GM23338 (cell line): Measurements from ENCODE around the gene FEZF1. TPM values are rescaled to one million over a fixed set of nuclear protein-coding genes. Genes with fewer than 3 reads are reported as not detected.

ENCODE experiments used
- ATAC-seq: fragments of 200-7000 bp; cut with Tn5 transposase; 3 replicates; pipeline ENCODE4 v1.9.1; 2020
- DNase-seq: peaks from one replicate; pipeline ENCODE4 v3.0.0-alpha.2; 2015; ENCODE audit warnings: low spot score
- H2AFZ ChIP-seq: fragments of 200-600 bp; sonication (generic); 2 replicates; pipeline ENCODE4 v1.8.0; 2016; ENCODE audit warnings: antibody characterized with exemption, mild to moderate bottlenecking, moderate library complexity
- H3F3A ChIP-seq: fragments of 200-600 bp; sonication (generic); replicated peaks from 2 replicates; pipeline ENCODE4 v1.8.0; 2017; ENCODE audit warnings: antibody characterized with exemption, mixed run types, low read depth
- H3K27ac ChIP-seq: fragments of 200-600 bp; sonication (generic); 2 replicates; pipeline ENCODE4 v1.6.1; 2016; ENCODE audit warnings: low read depth
- H3K27me3 ChIP-seq: fragments of 200-600 bp; sonication (generic); 2 replicates; pipeline ENCODE4 v1.8.0; 2016; ENCODE audit warnings: mild to moderate bottlenecking, mixed run types, moderate library complexity; ENCODE audit not compliant: insufficient read depth
- H3K36me3 ChIP-seq: fragments of 200-600 bp; sonication (generic); 2 replicates; pipeline ENCODE4 v1.8.0; 2016; ENCODE audit warnings: mild to moderate bottlenecking; ENCODE audit not compliant: insufficient read depth
- H3K4me1 ChIP-seq: fragments of 200-600 bp; sonication (generic); 2 replicates; pipeline ENCODE4 v1.8.0; 2016; ENCODE audit warnings: mild to moderate bottlenecking, moderate library complexity; ENCODE audit not compliant: insufficient read depth
- H3K4me2 ChIP-seq: fragments of 200-600 bp; sonication (generic); 2 replicates; pipeline ENCODE4 v1.7.1; 2017; ENCODE audit warnings: mixed run types
- H3K4me3 ChIP-seq: fragments of 200-600 bp; sonication (generic); 2 replicates; pipeline ENCODE4 v1.6.1; 2016; ENCODE audit warnings: mixed run types
- H3K79me2 ChIP-seq: fragments of 200-600 bp; sonication (generic); replicated peaks from 2 replicates; pipeline ENCODE4 v1.8.0; 2017; ENCODE audit warnings: mild to moderate bottlenecking; ENCODE audit not compliant: insufficient read depth
- H3K9me2 ChIP-seq: fragments of 200-600 bp; sonication (generic); 2 replicates; pipeline ENCODE4 v1.8.0; 2017; ENCODE audit not compliant: insufficient read depth
- H4K20me1 ChIP-seq: fragments of 200-600 bp; sonication (generic); replicated peaks from 2 replicates; pipeline ENCODE4 v1.8.0; 2017; ENCODE audit warnings: mild to moderate bottlenecking; ENCODE audit not compliant: insufficient read depth
- H3K27ac Mint-ChIP-seq: 2 replicates; pipeline ENCODE4 v1.8.0; 2020; ENCODE audit warnings: inconsistent platforms, mild to moderate bottlenecking, moderate library complexity, mixed read lengths
- H3K27me3 Mint-ChIP-seq: 3 replicates; pipeline ENCODE4 v1.8.0; 2022; ENCODE audit warnings: low read depth, mild to moderate bottlenecking, moderate library complexity, mixed read lengths, inconsistent platforms; ENCODE audit not compliant: insufficient read depth, poor library complexity
- H3K36me3 Mint-ChIP-seq: 3 replicates; pipeline ENCODE4 v1.8.0; 2021; ENCODE audit warnings: low read depth, mild to moderate bottlenecking, inconsistent platforms, moderate library complexity, mixed read lengths
- H3K4me1 Mint-ChIP-seq: 3 replicates; pipeline ENCODE4 v1.8.0; 2020; ENCODE audit warnings: mild to moderate bottlenecking, inconsistent platforms, mixed read lengths
- H3K4me3 Mint-ChIP-seq: 3 replicates; pipeline ENCODE4 v1.8.0; 2021; ENCODE audit warnings: moderate library complexity, mild to moderate bottlenecking, inconsistent platforms, mixed read lengths
- H3K9me3 Mint-ChIP-seq: 3 replicates; pipeline ENCODE4 v1.8.0; 2020; ENCODE audit warnings: moderate library complexity, mild to moderate bottlenecking, inconsistent platforms, mixed read lengths
- CTCF ChIP-seq, 2 experiments: fragments of 200-600 bp in 1 of 2; sonication (generic) in 1 of 2; conservative IDR thresholded peaks; 2 replicates each; pipeline versions ENCODE4 v1.5.1 to v1.6.1; 2016 to 2017; ENCODE audit warnings: antibody characterized with exemption in 2 of 2, low read depth in 2 of 2, mild to moderate bottlenecking in 2 of 2, moderate library complexity in 1 of 2
- NANOG ChIP-seq: IDR thresholded peaks from 2 replicates; pipeline ENCODE4 v1.6.1; 2016; ENCODE audit warnings: antibody characterized with exemption, borderline replicate concordance
- POLR2AphosphoS5 ChIP-seq: IDR thresholded peaks from 2 replicates; pipeline ENCODE4 v1.6.1; 2016; ENCODE audit warnings: antibody characterized with exemption, low read depth
- ZNF114 ChIP-seq: fragments of 250-450 bp; sonication (Bioruptor Pico); IDR thresholded peaks from 2 replicates; pipeline ENCODE4 v1.5.0; 2020; ENCODE audit warnings: mild to moderate bottlenecking, moderate library complexity
- ZNF331 ChIP-seq: fragments of 250-450 bp; sonication (Bioruptor Pico); IDR thresholded peaks from 2 replicates; pipeline ENCODE4 v1.5.0; 2020; ENCODE audit warnings: low read depth, mild to moderate bottlenecking, moderate library complexity
- polyA plus RNA-seq: library from polyadenylated mRNA; unstranded; fragments of >200 nt; fragmentation: Nextera tagmentation; extraction: Ambion mirVana; gene quantifications from 2 replicates; pipeline ENCODE4 v1.2.1, GENCODE V29; 2016
- total RNA-seq: library from RNA; depleted of rRNA; stranded (reverse); fragments of >200 nt; shearing (Covaris generic); gene quantifications from 2 replicates; pipeline ENCODE4 v1.2.3, GENCODE V29; 2014
- TF ChIP-seq, protein P1 (sequence below): fragments of 250-450 bp; sonication (Bioruptor Pico); IDR thresholded peaks from 2 replicates; pipeline ENCODE4 v1.5.0; 2020; ENCODE audit warnings: mild to moderate bottlenecking, moderate library complexity
- TF ChIP-seq, protein P2 (sequence below): IDR thresholded peaks from 2 replicates; pipeline ENCODE4 v1.6.1; 2016; ENCODE audit warnings: antibody characterized with exemption

FEZF1 gene
- total and polyA plus RNA-seq, 2 experiments from 2014 or later, result 1.0 to 2.3 TPM

GRCh38 chr7:122262246-122262645 is 42.3 kb downstream of the FEZF1 start (continued):
- TF ChIP-seq, protein P1, sequence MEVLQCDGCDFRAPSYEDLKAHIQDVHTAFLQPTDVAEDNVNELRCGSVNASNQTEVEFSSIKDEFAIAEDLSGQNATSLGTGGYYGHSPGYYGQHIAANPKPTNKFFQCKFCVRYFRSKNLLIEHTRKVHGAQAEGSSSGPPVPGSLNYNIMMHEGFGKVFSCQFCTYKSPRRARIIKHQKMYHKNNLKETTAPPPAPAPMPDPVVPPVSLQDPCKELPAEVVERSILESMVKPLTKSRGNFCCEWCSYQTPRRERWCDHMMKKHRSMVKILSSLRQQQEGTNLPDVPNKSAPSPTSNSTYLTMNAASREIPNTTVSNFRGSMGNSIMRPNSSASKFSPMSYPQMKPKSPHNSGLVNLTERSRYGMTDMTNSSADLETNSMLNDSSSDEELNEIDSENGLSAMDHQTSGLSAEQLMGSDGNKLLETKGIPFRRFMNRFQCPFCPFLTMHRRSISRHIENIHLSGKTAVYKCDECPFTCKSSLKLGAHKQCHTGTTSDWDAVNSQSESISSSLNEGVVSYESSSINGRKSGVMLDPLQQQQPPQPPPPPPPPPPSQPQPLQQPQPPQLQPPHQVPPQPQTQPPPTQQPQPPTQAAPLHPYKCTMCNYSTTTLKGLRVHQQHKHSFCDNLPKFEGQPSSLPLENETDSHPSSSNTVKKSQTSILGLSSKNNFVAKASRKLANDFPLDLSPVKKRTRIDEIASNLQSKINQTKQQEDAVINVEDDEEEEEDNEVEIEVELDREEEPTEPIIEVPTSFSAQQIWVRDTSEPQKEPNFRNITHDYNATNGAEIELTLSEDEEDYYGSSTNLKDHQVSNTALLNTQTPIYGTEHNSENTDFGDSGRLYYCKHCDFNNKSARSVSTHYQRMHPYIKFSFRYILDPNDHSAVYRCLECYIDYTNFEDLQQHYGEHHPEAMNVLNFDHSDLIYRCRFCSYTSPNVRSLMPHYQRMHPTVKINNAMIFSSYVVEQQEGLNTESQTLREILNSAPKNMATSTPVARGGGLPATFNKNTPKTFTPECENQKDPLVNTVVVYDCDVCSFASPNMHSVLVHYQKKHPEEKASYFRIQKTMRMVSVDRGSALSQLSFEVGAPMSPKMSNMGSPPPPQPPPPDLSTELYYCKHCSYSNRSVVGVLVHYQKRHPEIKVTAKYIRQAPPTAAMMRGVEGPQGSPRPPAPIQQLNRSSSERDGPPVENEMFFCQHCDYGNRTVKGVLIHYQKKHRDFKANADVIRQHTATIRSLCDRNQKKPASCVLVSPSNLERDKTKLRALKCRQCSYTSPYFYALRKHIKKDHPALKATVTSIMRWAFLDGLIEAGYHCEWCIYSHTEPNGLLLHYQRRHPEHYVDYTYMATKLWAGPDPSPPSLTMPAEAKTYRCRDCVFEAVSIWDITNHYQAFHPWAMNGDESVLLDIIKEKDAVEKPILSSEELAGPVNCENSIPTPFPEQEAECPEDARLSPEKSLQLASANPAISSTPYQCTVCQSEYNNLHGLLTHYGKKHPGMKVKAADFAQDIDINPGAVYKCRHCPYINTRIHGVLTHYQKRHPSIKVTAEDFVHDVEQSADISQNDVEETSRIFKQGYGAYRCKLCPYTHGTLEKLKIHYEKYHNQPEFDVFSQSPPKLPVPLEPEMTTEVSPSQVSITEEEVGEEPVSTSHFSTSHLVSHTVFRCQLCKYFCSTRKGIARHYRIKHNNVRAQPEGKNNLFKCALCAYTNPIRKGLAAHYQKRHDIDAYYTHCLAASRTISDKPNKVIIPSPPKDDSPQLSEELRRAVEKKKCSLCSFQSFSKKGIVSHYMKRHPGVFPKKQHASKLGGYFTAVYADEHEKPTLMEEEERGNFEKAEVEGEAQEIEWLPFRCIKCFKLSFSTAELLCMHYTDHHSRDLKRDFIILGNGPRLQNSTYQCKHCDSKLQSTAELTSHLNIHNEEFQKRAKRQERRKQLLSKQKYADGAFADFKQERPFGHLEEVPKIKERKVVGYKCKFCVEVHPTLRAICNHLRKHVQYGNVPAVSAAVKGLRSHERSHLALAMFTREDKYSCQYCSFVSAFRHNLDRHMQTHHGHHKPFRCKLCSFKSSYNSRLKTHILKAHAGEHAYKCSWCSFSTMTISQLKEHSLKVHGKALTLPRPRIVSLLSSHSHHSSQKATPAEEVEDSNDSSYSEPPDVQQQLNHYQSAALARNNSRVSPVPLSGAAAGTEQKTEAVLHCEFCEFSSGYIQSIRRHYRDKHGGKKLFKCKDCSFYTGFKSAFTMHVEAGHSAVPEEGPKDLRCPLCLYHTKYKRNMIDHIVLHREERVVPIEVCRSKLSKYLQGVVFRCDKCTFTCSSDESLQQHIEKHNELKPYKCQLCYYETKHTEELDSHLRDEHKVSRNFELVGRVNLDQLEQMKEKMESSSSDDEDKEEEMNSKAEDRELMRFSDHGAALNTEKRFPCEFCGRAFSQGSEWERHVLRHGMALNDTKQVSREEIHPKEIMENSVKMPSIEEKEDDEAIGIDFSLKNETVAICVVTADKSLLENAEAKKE, result no peak

GRCh38 chr7:122261442-122261841 is 43.1 kb downstream of the FEZF1 start:
- H2AFZ ChIP-seq, result peak overlapping the region; percentile 15; the same call in 1 of the 2 replicates
- no peaks in the 10 kb centered on the region for H3K27me3 ChIP-seq
- H3K4me3 ChIP-seq, result peak overlapping the region; percentile 15; the same call in 1 of the 2 replicates
- H3F3A ChIP-seq, result no peaks in the 10 kb centered on the region
- Mint-ChIP-seq H3K9me3 (no peaks in the 10 kb centered on the region), H3K27me3 (peaks cover 4% of the 10 kb centered on the region), H3K4me3 (no peak overlapping the region), H3K27ac (no peak overlapping the region; the same call in 1 of the 2 replicates), H3K36me3 (no peaks in the 10 kb centered on the region), H3K4me1 (peaks cover 29% of the 10 kb centered on the region)
- ATAC-seq (peak; percentile 41), DNase-seq (no peak)
- H3K4me2 ChIP-seq, result peak overlapping the region; percentile 58
- H3K9me2 ChIP-seq, result no peaks in the 10 kb centered on the region
- no peaks in the 10 kb centered on the region for H3K36me3 ChIP-seq
- H3K79me2 ChIP-seq, result no peaks in the 10 kb centered on the region
- H3K27ac ChIP-seq, result no peak overlapping the region
- H4K20me1 ChIP-seq, result no peaks in the 10 kb centered on the region
- H3K4me1 ChIP-seq, result peaks cover 33% of the 10 kb centered on the region
- TF ChIP-seq, protein P1, result no peak
- TF ChIP-seq ZNF331, result no peak
- no peak for TF ChIP-seq POLR2AphosphoS5
- TF ChIP-seq, protein P2, sequence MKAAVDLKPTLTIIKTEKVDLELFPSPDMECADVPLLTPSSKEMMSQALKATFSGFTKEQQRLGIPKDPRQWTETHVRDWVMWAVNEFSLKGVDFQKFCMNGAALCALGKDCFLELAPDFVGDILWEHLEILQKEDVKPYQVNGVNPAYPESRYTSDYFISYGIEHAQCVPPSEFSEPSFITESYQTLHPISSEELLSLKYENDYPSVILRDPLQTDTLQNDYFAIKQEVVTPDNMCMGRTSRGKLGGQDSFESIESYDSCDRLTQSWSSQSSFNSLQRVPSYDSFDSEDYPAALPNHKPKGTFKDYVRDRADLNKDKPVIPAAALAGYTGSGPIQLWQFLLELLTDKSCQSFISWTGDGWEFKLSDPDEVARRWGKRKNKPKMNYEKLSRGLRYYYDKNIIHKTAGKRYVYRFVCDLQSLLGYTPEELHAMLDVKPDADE, result no peak
- no peak for TF ChIP-seq ZNF114 (CRISPR knock-in tag)
- no peak for TF ChIP-seq CTCF (conservative IDR thresholded peaks at IDR 0.05; ENCODE audit: low read depth in 2 of 2)
- no peak for TF ChIP-seq NANOG
